Measurements from ENCODE around the gene RNF217.
"Not testable (repeated sequence)": the region's sequence is repeated elsewhere in the genome, so short reads cannot be mapped to it uniquely, and the experiment has no call there.

Gene RNF217

GRCh38 chr6:125015152-125015551 lies 52.9 kb downstream of the RNF217 start:
- DNase-seq (ENCODE audit: low read depth in 2 of 2), result no peak

- no peak for DNase-seq (ENCODE audit: low read depth in 2 of 2)
Measured at GRCh38 chr6:125018136-125018535, 55.9 kb downstream of the RNF217 start.

GRCh38 chr6:125019281-125019680 lies 57.0 kb downstream of the RNF217 start:
- DNase-seq (ENCODE audit: low read depth in 2 of 2), result no peak

GRCh38 chr6:125019918-125020317 lies 57.7 kb downstream of the RNF217 start:
- no peak for DNase-seq (ENCODE audit: low read depth in 2 of 2)

- no peak for DNase-seq (ENCODE audit: low read depth in 2 of 2)
Measured at GRCh38 chr6:125020385-125020784, 58.1 kb downstream of the RNF217 start.

GRCh38 chr6:125022391-125022989 lies 60.3 kb downstream of the RNF217 start:
- no peak for DNase-seq (ENCODE audit: low read depth in 2 of 2)

GRCh38 chr6:125025164-125025854 lies 63.1 kb downstream of the RNF217 start:
- no peak for DNase-seq (ENCODE audit: low read depth in 2 of 2)

- DNase-seq (ENCODE audit: low read depth in 2 of 2), result no peak
Measured at GRCh38 chr6:125027287-125027686, 65.0 kb downstream of the RNF217 start.

- no peak for DNase-seq (ENCODE audit: low read depth in 2 of 2)
Measured at GRCh38 chr6:125030969-125031368, 68.7 kb downstream of the RNF217 start.

GRCh38 chr6:125031385-125031784 lies 69.1 kb downstream of the RNF217 start:
- no peak for DNase-seq (ENCODE audit: low read depth in 2 of 2)

- DNase-seq (ENCODE audit: low read depth in 2 of 2), result not testable (repeated sequence)
Measured at GRCh38 chr6:125034929-125035328, 72.7 kb downstream of the RNF217 start.

- not testable (repeated sequence) for DNase-seq (ENCODE audit: low read depth in 2 of 2)
Measured at GRCh38 chr6:125036486-125036885, 74.2 kb downstream of the RNF217 start.

- DNase-seq (ENCODE audit: low read depth in 2 of 2), result no peak
Measured at GRCh38 chr6:125037827-125038226, 75.6 kb downstream of the RNF217 start.

GRCh38 chr6:125038925-125039324 lies 76.7 kb downstream of the RNF217 start:
- DNase-seq (ENCODE audit: low read depth in 2 of 2), result no peak

GRCh38 chr6:125041740-125042459 lies 79.7 kb downstream of the RNF217 start:
- no peak for DNase-seq (ENCODE audit: low read depth in 2 of 2)

GRCh38 chr6:125044066-125044465 lies 81.8 kb downstream of the RNF217 start:
- DNase-seq (ENCODE audit: low read depth in 2 of 2), result no peak

- DNase-seq (ENCODE audit: low read depth in 2 of 2), result no peak
Measured at GRCh38 chr6:125044667-125045066, 82.4 kb downstream of the RNF217 start.

- DNase-seq (ENCODE audit: low read depth in 2 of 2), result no peak
Measured at GRCh38 chr6:125046107-125046925, 84.1 kb downstream of the RNF217 start.

GRCh38 chr6:125048274-125048673 lies 86.0 kb downstream of the RNF217 start:
- no peak for DNase-seq (ENCODE audit: low read depth in 2 of 2)

- DNase-seq (ENCODE audit: low read depth in 2 of 2), result no peak
Measured at GRCh38 chr6:125050663-125051318, 88.6 kb downstream of the RNF217 start.

GRCh38 chr6:125053809-125054208 lies 91.6 kb downstream of the RNF217 start:
- DNase-seq (ENCODE audit: low read depth in 2 of 2), result no peak

- no peak for DNase-seq (ENCODE audit: low read depth in 2 of 2)
Measured at GRCh38 chr6:125054331-125054730, 92.1 kb downstream of the RNF217 start.

Measured in activated CD4-positive, alpha-beta T cell treated with anti-CD3 and anti-CD28 coated beads for 24 hours (primary cell).